AG10803 (cell line): Measurements from ENCODE around the gene IDH3B.
"Not testable (repeated sequence)": the region's sequence is repeated elsewhere in the genome, so short reads cannot be mapped to it uniquely, and the experiment has no call there.

Source experiments
- DNase-seq: peaks from one replicate; pipeline ENCODE4 v3.0.0; 2010; ENCODE audit warnings: low read depth
- H3K4me3 ChIP-seq: 2 replicates; pipeline ENCODE4 v1.5.1; 2011; ENCODE audit warnings: mild to moderate bottlenecking, low read length, control low read depth
- CTCF ChIP-seq: conservative IDR thresholded peaks from 2 replicates; pipeline ENCODE4 v1.5.1; 2011; ENCODE audit warnings: mild to moderate bottlenecking, low read length, control low read depth, inconsistent platforms

The IDH3B gene

GRCh38 chr20:2698912-2699311 is 34.9 kb upstream of the IDH3B start:
- no peak for DNase-seq
- no peak for TF ChIP-seq CTCF
- H3K4me3 ChIP-seq: no peak overlapping the region

- no peak overlapping the region for H3K4me3 ChIP-seq
- no peak for DNase-seq
- TF ChIP-seq CTCF: no peak
Observed at GRCh38 chr20:2698186-2698817, 34.3 kb upstream of the IDH3B start.

- no peak for DNase-seq
- no peak for TF ChIP-seq CTCF
- H3K4me3 ChIP-seq: no peak overlapping the region
Observed at GRCh38 chr20:2697768-2698167, 33.8 kb upstream of the IDH3B start.

GRCh38 chr20:2696646-2697045 is 32.6 kb upstream of the IDH3B start:
- no peak for TF ChIP-seq CTCF
- no peak for DNase-seq
- no peak overlapping the region for H3K4me3 ChIP-seq

- not testable (repeated sequence) for H3K4me3 ChIP-seq, DNase-seq
Observed at GRCh38 chr20:2695984-2696525, 32.0 kb upstream of the IDH3B start.

GRCh38 chr20:2695206-2695983 is 31.4 kb upstream of the IDH3B start:
- no peak for TF ChIP-seq CTCF
- DNase-seq: no peak
- H3K4me3 ChIP-seq: no peak overlapping the region

GRCh38 chr20:2694519-2694918 is 30.5 kb upstream of the IDH3B start:
- H3K4me3 ChIP-seq: no peak overlapping the region
- no peak for DNase-seq
- TF ChIP-seq CTCF: no peak
